ENCODE data around the gene DPYSL3. TPM values are rescaled to one million over a fixed set of nuclear protein-coding genes. Genes with fewer than 3 reads are reported as not detected.

Gene DPYSL3
- total RNA-seq, 1 experiment from 2014 or later: 106 TPM

GRCh38 chr5:147431586-147431985 is 78.3 kb downstream of the DPYSL3 start:
- Mint-ChIP-seq H3K36me3 (ENCODE audit: insufficient read depth, unreplicated experiment) (peaks cover 28% of the 10 kb centered on the region), H3K4me1 (ENCODE audit: low read depth, unreplicated experiment) (peaks cover 55% of the 10 kb centered on the region), H3K27ac (ENCODE audit: unreplicated experiment) (peak overlapping the region; percentile 48), H3K9me3 (ENCODE audit: unreplicated experiment) (no peaks in the 10 kb centered on the region), H3K4me3 (ENCODE audit: unreplicated experiment) (peak overlapping the region; percentile 57), H3K27me3 (ENCODE audit: insufficient read depth, unreplicated experiment) (no peaks in the 10 kb centered on the region)
- Histone ChIP-seq H3K36me3 (ENCODE audit: control insufficient read depth, insufficient read depth, low read length) (no peaks in the 10 kb centered on the region; the same call in 1 of the 2 replicates), H3K27me3 (replicated peaks; ENCODE audit: control insufficient read depth, insufficient read depth, low read length) (no peaks in the 10 kb centered on the region), H3K4me1 (peaks cover 56% of the 10 kb centered on the region), H3K9me3 (no peaks in the 10 kb centered on the region), H3K4me3 (ENCODE audit: low read depth, low read length) (no peak overlapping the region)
- ChIA-PET CTCF (interaction anchor here (0.7 to 2.1 kb wide), 4 partner anchors 31 to 243 kb away, joined by 3 to 9 read pairs (median 4); no protein-coding TSS in a partner anchor), POLR2A (interaction anchor here (0.5 to 1.1 kb wide), 2 partner anchors 18 to 147 kb away, joined by 4 to 13 read pairs; no protein-coding TSS in a partner anchor)
- intact Hi-C loops (cut with micrococcal nuclease; ENCODE audit: unreplicated experiment): loop anchor here (5.0 to 10.0 kb wide), 3 partner anchors 39 to 403 kb away; partner anchors contain the start of gene SPINK1
- BruUV-seq (replicated peaks): no TSS peak
- TF ChIP-seq CTCF (IDR thresholded peaks at IDR 0.05; ENCODE audit: insufficient read depth in 1 of 2, low read depth in 1 of 2, low read length in 1 of 2, severe bottlenecking in 1 of 2, unreplicated experiment in 1 of 2): no peak
- peak; percentile 18 to 57 for DNase-seq

- no peaks in the 10 kb centered on the region for H3K36me3 ChIP-seq (ENCODE audit: control insufficient read depth, insufficient read depth, low read length)
- H3K27ac Mint-ChIP-seq (ENCODE audit: unreplicated experiment): no peak overlapping the region
- no peak overlapping the region for H3K4me3 Mint-ChIP-seq (ENCODE audit: unreplicated experiment)
- H3K36me3 Mint-ChIP-seq (ENCODE audit: insufficient read depth, unreplicated experiment): peaks cover 32% of the 10 kb centered on the region
- POLR2A ChIA-PET: no interaction called here
- BruUV-seq (replicated peaks): no TSS peak
- H3K4me1 ChIP-seq: peaks cover 56% of the 10 kb centered on the region
- CTCF ChIA-PET: no interaction called here
- no peaks in the 10 kb centered on the region for H3K9me3 ChIP-seq
- no peaks in the 10 kb centered on the region for H3K27me3 Mint-ChIP-seq (ENCODE audit: insufficient read depth, unreplicated experiment)
- H3K4me1 Mint-ChIP-seq (ENCODE audit: low read depth, unreplicated experiment): peaks cover 52% of the 10 kb centered on the region
- no peaks in the 10 kb centered on the region for H3K27me3 ChIP-seq (replicated peaks; ENCODE audit: control insufficient read depth, insufficient read depth, low read length)
- no peak for TF ChIP-seq CTCF (IDR thresholded peaks at IDR 0.05; ENCODE audit: insufficient read depth in 1 of 2, low read depth in 1 of 2, low read length in 1 of 2, severe bottlenecking in 1 of 2, unreplicated experiment in 1 of 2)
- DNase-seq: no peak
- intact Hi-C loops (cut with micrococcal nuclease; ENCODE audit: unreplicated experiment): loop anchor here (5.0 to 10.0 kb wide), 3 partner anchors 38 to 404 kb away; partner anchors contain the start of gene SPINK1
- no peaks in the 10 kb centered on the region for H3K9me3 Mint-ChIP-seq (ENCODE audit: unreplicated experiment)
- H3K4me3 ChIP-seq (ENCODE audit: low read depth, low read length): no peak overlapping the region
Observed at GRCh38 chr5:147430628-147431027, 79.2 kb downstream of the DPYSL3 start.

GRCh38 chr5:147427521-147428401 is 82.1 kb downstream of the DPYSL3 start:
- Histone ChIP-seq H3K9me3 (no peaks in the 10 kb centered on the region), H3K4me3 (ENCODE audit: low read depth, low read length) (no peak overlapping the region), H3K27me3 (replicated peaks; ENCODE audit: control insufficient read depth, insufficient read depth, low read length) (no peaks in the 10 kb centered on the region), H3K36me3 (ENCODE audit: control insufficient read depth, insufficient read depth, low read length) (no peaks in the 10 kb centered on the region), H3K4me1 (peaks cover 27% of the 10 kb centered on the region)
- no TSS peak for BruUV-seq (replicated peaks)
- TF ChIP-seq CTCF (IDR thresholded peaks at IDR 0.05; ENCODE audit: insufficient read depth in 1 of 2, low read depth in 1 of 2, low read length in 1 of 2, severe bottlenecking in 1 of 2, unreplicated experiment in 1 of 2): no peak
- POLR2A ChIA-PET: no interaction called here
- Mint-ChIP-seq H3K9me3 (ENCODE audit: unreplicated experiment) (no peaks in the 10 kb centered on the region), H3K4me3 (ENCODE audit: unreplicated experiment) (no peak overlapping the region), H3K27me3 (ENCODE audit: insufficient read depth, unreplicated experiment) (no peaks in the 10 kb centered on the region), H3K4me1 (ENCODE audit: low read depth, unreplicated experiment) (peaks cover 30% of the 10 kb centered on the region), H3K27ac (ENCODE audit: unreplicated experiment) (no peak overlapping the region), H3K36me3 (ENCODE audit: insufficient read depth, unreplicated experiment) (peaks cover 31% of the 10 kb centered on the region)
- CTCF ChIA-PET: no interaction called here
- intact Hi-C loops (cut with micrococcal nuclease; ENCODE audit: unreplicated experiment): no loop called here
- no peak for DNase-seq

Data from Caco-2 (cell line).